H9 (cell line): ENCODE data around the gene KRT80. TPM values are rescaled to one million over a fixed set of nuclear protein-coding genes. Genes with fewer than 3 reads are reported as not detected.
A peak's percentile ranks its signal among the peaks of the same experiment; 100 is the strongest.

ENCODE experiments used
- DNase-seq: peaks from one replicate; pipeline ENCODE4 v3.0.0-alpha.2; 2017
- H2AFZ ChIP-seq: one replicate; pipeline ENCODE4 v1.6.1; 2013; ENCODE audit warnings: mild to moderate bottlenecking, low read length, control low read depth, moderate library complexity
- H2AK5ac ChIP-seq: 2 replicates; pipeline ENCODE4 v1.6.1; 2013; ENCODE audit warnings: low read length, control low read depth, mixed read lengths; ENCODE audit not compliant: insufficient read length
- H2BK120ac ChIP-seq: one replicate; pipeline ENCODE4 v1.6.1; 2013; ENCODE audit warnings: low read depth, mild to moderate bottlenecking, low read length, control low read depth, inconsistent platforms; ENCODE audit not compliant: poor library complexity, severe bottlenecking
- H2BK12ac ChIP-seq: 2 replicates; pipeline ENCODE4 v1.6.1; 2013; ENCODE audit warnings: low read length, control low read depth, mixed read lengths, low read depth; ENCODE audit not compliant: insufficient read length
- H2BK15ac ChIP-seq: 2 replicates; pipeline ENCODE4 v1.6.1; 2013; ENCODE audit warnings: low read depth, low read length, control low read depth
- H2BK20ac ChIP-seq: one replicate; pipeline ENCODE4 v1.6.1; 2013; ENCODE audit warnings: low read depth, mild to moderate bottlenecking, low read length, control low read depth, inconsistent platforms; ENCODE audit not compliant: poor library complexity, severe bottlenecking
- H2BK5ac ChIP-seq: 2 replicates; pipeline ENCODE4 v1.6.1; 2013; ENCODE audit warnings: low read length, control low read depth, mixed read lengths; ENCODE audit not compliant: insufficient read length
- H3K14ac ChIP-seq: 2 replicates; pipeline ENCODE4 v1.6.1; 2013; ENCODE audit warnings: low read length, control low read depth; ENCODE audit not compliant: insufficient read depth
- H3K18ac ChIP-seq: 2 replicates; pipeline ENCODE4 v1.6.1; 2013; ENCODE audit warnings: low read depth, mild to moderate bottlenecking, mixed read lengths, low read length, control low read depth; ENCODE audit not compliant: insufficient read length
- H3K23ac ChIP-seq: 2 replicates; pipeline ENCODE4 v1.6.1; 2013; ENCODE audit warnings: low read length, control low read depth, mixed read lengths, low read depth; ENCODE audit not compliant: insufficient read length
- H3K23me2 ChIP-seq: 2 replicates; pipeline ENCODE4 v1.6.1; 2013; ENCODE audit warnings: low read depth, mild to moderate bottlenecking, mixed read lengths, low read length, control low read depth; ENCODE audit not compliant: insufficient read length, poor library complexity, severe bottlenecking
- H3K27ac ChIP-seq: 2 replicates; pipeline ENCODE4 v1.5.1; 2013; ENCODE audit warnings: low read length, control low read depth, mixed read lengths, low read depth; ENCODE audit not compliant: insufficient read length
- H3K27me3 ChIP-seq: 2 replicates; pipeline ENCODE4 v1.6.1; 2013; ENCODE audit warnings: low read length, control low read depth, inconsistent platforms; ENCODE audit not compliant: insufficient read depth
- H3K4ac ChIP-seq: 2 replicates; pipeline ENCODE4 v1.6.1; 2013; ENCODE audit warnings: low read depth, mild to moderate bottlenecking, control low read depth, inconsistent platforms, low read length, moderate library complexity
- H3K4me1 ChIP-seq: 2 replicates; pipeline ENCODE4 v1.6.1; 2013; ENCODE audit warnings: low read length, control low read depth, inconsistent platforms; ENCODE audit not compliant: insufficient read depth
- H3K4me2 ChIP-seq: 2 replicates; pipeline ENCODE4 v1.6.1; 2013; ENCODE audit warnings: low read length, control low read depth, mixed read lengths; ENCODE audit not compliant: insufficient read length, insufficient read depth
- H3K56ac ChIP-seq: 2 replicates; pipeline ENCODE4 v1.6.1; 2013; ENCODE audit warnings: low read depth, mild to moderate bottlenecking, mixed read lengths, low read length, control low read depth; ENCODE audit not compliant: insufficient read length
- H3K79me1 ChIP-seq: 2 replicates; pipeline ENCODE4 v1.6.1; 2013; ENCODE audit warnings: low read depth, mild to moderate bottlenecking, moderate library complexity, low read length, control low read depth, inconsistent platforms; ENCODE audit not compliant: insufficient read depth, poor library complexity, severe bottlenecking
- H3K79me2 ChIP-seq: 2 replicates; pipeline ENCODE4 v1.6.1; 2013; ENCODE audit warnings: low read length, control low read depth, inconsistent platforms; ENCODE audit not compliant: insufficient read depth
- H3K9ac ChIP-seq: 2 replicates; pipeline ENCODE4 v1.6.1; 2013; ENCODE audit warnings: low read length, control low read depth, mixed read lengths; ENCODE audit not compliant: insufficient read length; ENCODE audit errors: extremely low read depth
- H3K9me3 ChIP-seq: one replicate; pipeline ENCODE4 v1.6.1; 2013; ENCODE audit warnings: low read depth, low read length, inconsistent platforms; ENCODE audit not compliant: control insufficient read depth
- H3T11ph ChIP-seq: one replicate; pipeline ENCODE4 v1.6.1; 2013; ENCODE audit warnings: mild to moderate bottlenecking, low read length, control low read depth, inconsistent platforms
- H4K20me1 ChIP-seq: one replicate; pipeline ENCODE4 v1.6.1; 2013; ENCODE audit not compliant: control insufficient read depth, insufficient read length, insufficient read depth
- H4K5ac ChIP-seq: 2 replicates; pipeline ENCODE4 v1.6.1; 2013; ENCODE audit warnings: low read depth, mild to moderate bottlenecking, mixed read lengths, low read length, control low read depth; ENCODE audit not compliant: insufficient read length
- H4K8ac ChIP-seq: replicated peaks from 2 replicates; pipeline ENCODE4 v1.6.1; 2013; ENCODE audit warnings: low read length, control low read depth, mixed read lengths, low read depth; ENCODE audit not compliant: insufficient read length
- H4K91ac ChIP-seq: 2 replicates; pipeline ENCODE4 v1.6.1; 2013; ENCODE audit warnings: low read depth, mild to moderate bottlenecking, moderate library complexity, mixed read lengths, low read length, control low read depth; ENCODE audit not compliant: insufficient read length
- H3K27ac Mint-ChIP-seq, 3 experiments: 2 replicates in 2 of 3; 3 replicates in 1 of 3; pipeline ENCODE4 v1.8.0; 2020 to 2021; ENCODE audit warnings: mixed read lengths in 3 of 3, mild to moderate bottlenecking in 1 of 3, moderate library complexity in 1 of 3
- H3K27me3 Mint-ChIP-seq: 2 replicates; pipeline ENCODE4 v1.8.0; 2021; ENCODE audit warnings: low read depth, mild to moderate bottlenecking, moderate library complexity, mixed read lengths
- H3K36me3 Mint-ChIP-seq, 3 experiments: 2 replicates in 2 of 3; 3 replicates in 1 of 3; pipeline ENCODE4 v1.8.0; 2020 to 2021; ENCODE audit warnings: low read depth in 3 of 3, mixed read lengths in 3 of 3; ENCODE audit not compliant: insufficient read depth in 1 of 3
- H3K4me1 Mint-ChIP-seq, 2 experiments: 2 replicates each; pipeline ENCODE4 v1.8.0; 2020; ENCODE audit warnings: mixed read lengths in 2 of 2
- H3K4me3 Mint-ChIP-seq, 2 experiments: 2 replicates in 1 of 2; 3 replicates in 1 of 2; pipeline ENCODE4 v1.8.0; 2020 to 2021; ENCODE audit warnings: mild to moderate bottlenecking in 2 of 2, mixed read lengths in 2 of 2, moderate library complexity in 1 of 2
- H3K9me3 Mint-ChIP-seq, 2 experiments: 2 replicates in 1 of 2; 3 replicates in 1 of 2; pipeline ENCODE4 v1.8.0; 2020; ENCODE audit warnings: mild to moderate bottlenecking in 2 of 2, mixed read lengths in 2 of 2, moderate library complexity in 1 of 2
- CTCF ChIP-seq: fragments of 200-600 bp; sonication (generic); conservative IDR thresholded peaks from 3 replicates; pipeline ENCODE4 v1.8.0; 2021; ENCODE audit warnings: antibody characterized with exemption, mild to moderate bottlenecking
- WGBS: extraction: QIAGEN DNeasy Blood & Tissue Kit; methylation state at CpG from one replicate; pipeline ENCODE4 v1.1.7; 2013; ENCODE audit warnings: missing lambda C conversion rate, low lambda C conversion rate, mixed read lengths; ENCODE audit not compliant: insufficient read length; ENCODE audit errors: extremely low coverage; 5-methylcytosine and 5-hydroxymethylcytosine counted together
- long read RNA-seq: library from polyadenylated mRNA; unstranded; transcript quantifications from one replicate; pipeline ENCODE4 v2.0.0, GENCODE V29; 2020
- total RNA-seq: library from RNA; stranded (reverse); gene quantifications from 2 replicates; pipeline ENCODE4 v1.2.1, GENCODE V29; 2021

The KRT80 gene
- total RNA-seq, result 0.07 TPM in 1 of 2 replicates, not detected in the other
- long read RNA-seq, result 0 reads

GRCh38 chr12:52191841-52192791, at the start of gene KRT80:
Gene KRT80 (minus strand): TSS chr12:52192014. CDS start chr12:52191902, 112 bp downstream.
- H4K5ac ChIP-seq, result no peak within 1 kb of the TSS
- H3K27ac Mint-ChIP-seq, result peak within 1 kb of the TSS in 1 of 3 experiments; percentile 74; a peak in 1 of 7 replicates
- DNase-seq, result no peak
- no peak within 1 kb of the TSS for H3K23ac ChIP-seq
- H3K79me2 ChIP-seq, result no peaks in the 10 kb centered on the region
- no peak within 1 kb of the TSS for H2AFZ ChIP-seq
- H3K79me1 ChIP-seq, result no peaks in the 10 kb centered on the region
- TF ChIP-seq CTCF, result no peak
- H3K27me3 ChIP-seq, result no peaks in the 10 kb centered on the region
- no peak within 1 kb of the TSS for H2BK15ac ChIP-seq
- H4K20me1 ChIP-seq, result no peaks in the 10 kb centered on the region
- no peak within 1 kb of the TSS for H3K27ac ChIP-seq
- H4K8ac ChIP-seq, result no peak within 1 kb of the TSS
- H3K9ac ChIP-seq, result no peak within 1 kb of the TSS
- H3K36me3 Mint-ChIP-seq, result no peaks in the 10 kb centered on the region
- H2BK120ac ChIP-seq, result no peak within 1 kb of the TSS
- peaks cover 1% of the 10 kb centered on the region for H3K27me3 Mint-ChIP-seq
- H3T11ph ChIP-seq, result no peak within 1 kb of the TSS
- H2AK5ac ChIP-seq, result no peak within 1 kb of the TSS
- H3K9me3 ChIP-seq, result no peaks in the 10 kb centered on the region
- H3K18ac ChIP-seq, result no peak within 1 kb of the TSS
- no peaks in the 10 kb centered on the region for H3K23me2 ChIP-seq
- H2BK12ac ChIP-seq, result no peak within 1 kb of the TSS
- no peak within 1 kb of the TSS for H2BK20ac ChIP-seq
- H3K4me1 ChIP-seq, result no peaks in the 10 kb centered on the region
- no peak within 1 kb of the TSS for H4K91ac ChIP-seq
- no CpG with 5 or more reads among the region's 20 CpGs for WGBS
- no peak within 1 kb of the TSS for H3K56ac ChIP-seq
- no peak within 1 kb of the TSS; the same call in 1 of the 2 replicates for H3K14ac ChIP-seq
- no peak within 1 kb of the TSS for H3K4me3 Mint-ChIP-seq
- H3K4me2 ChIP-seq, result no peak within 1 kb of the TSS
- H2BK5ac ChIP-seq, result no peak within 1 kb of the TSS
- H3K4ac ChIP-seq, result no peak within 1 kb of the TSS
- H3K4me1 Mint-ChIP-seq, result peaks cover 6 to 52% of the 10 kb centered on the region in 2 experiments
- no peaks in the 10 kb centered on the region for H3K9me3 Mint-ChIP-seq
